HUDEP-2 (cell line): ENCODE data around the gene KREMEN1.

ENCODE experiments used
- DNase-seq, 76 experiments: peaks; one replicate each; lab custom pipeline; 2025; ENCODE audit not compliant: unreplicated experiment in 76 of 76; lab: John Stamatoyannopoulos, UW

The KREMEN1 gene

GRCh38 chr22:29215012-29215860 is 142.4 kb downstream of the KREMEN1 start:
- DNase-seq: no peak

GRCh38 chr22:29216011-29216872 is 143.4 kb downstream of the KREMEN1 start:
- DNase-seq: no peak

DNA sequence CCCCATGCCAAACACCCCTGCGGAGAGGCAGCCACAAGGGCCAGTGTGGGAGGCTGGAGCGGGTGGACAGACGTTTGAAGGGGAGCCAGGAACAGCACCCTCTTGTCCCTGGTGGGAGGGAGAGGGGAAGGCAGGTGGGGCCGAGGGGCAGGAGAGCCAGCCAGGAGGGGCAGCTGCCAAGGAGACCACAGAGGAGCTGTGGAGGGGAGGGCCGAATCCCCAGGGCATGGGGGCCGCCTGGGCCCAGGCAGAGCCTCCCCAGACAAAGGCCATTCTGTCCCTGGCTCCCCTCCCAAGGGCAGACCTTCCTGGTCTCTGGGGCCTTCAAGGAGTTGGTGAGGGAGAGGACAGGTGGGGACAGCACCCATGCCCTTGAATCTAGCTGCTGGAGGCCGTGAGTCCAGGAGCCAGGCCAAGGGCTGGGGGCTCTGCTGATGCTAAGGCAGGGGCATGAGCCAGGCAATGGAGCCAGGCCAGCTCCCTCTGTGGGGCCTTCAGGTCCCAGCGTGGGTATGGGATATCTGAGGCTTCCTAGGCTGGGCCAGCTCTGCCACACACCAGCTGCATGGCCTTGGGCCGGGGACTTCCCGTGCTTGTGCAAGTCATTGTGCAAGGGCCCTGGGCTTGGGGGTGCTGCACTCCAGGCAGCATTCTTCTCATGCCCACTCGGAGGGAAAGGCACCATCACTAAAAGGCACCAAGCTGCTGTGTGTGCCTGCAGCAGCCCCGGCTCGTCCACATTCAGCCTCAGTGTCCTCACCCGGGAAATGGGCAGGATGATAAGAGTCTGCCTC is 144.2 kb downstream of the KREMEN1 start:
- no peak for DNase-seq
